Iris pigment epithelial cell (primary cell): ENCODE measurements around the gene PARP15.
"Not testable (repeated sequence)": the region's sequence is repeated elsewhere in the genome, so short reads cannot be mapped to it uniquely, and the experiment has no call there.

Experiments used
- DNase-seq: peaks from one replicate; pipeline ENCODE4 v3.0.0-alpha.2; 2011; ENCODE audit warnings: low read depth

The PARP15 gene

DNA sequence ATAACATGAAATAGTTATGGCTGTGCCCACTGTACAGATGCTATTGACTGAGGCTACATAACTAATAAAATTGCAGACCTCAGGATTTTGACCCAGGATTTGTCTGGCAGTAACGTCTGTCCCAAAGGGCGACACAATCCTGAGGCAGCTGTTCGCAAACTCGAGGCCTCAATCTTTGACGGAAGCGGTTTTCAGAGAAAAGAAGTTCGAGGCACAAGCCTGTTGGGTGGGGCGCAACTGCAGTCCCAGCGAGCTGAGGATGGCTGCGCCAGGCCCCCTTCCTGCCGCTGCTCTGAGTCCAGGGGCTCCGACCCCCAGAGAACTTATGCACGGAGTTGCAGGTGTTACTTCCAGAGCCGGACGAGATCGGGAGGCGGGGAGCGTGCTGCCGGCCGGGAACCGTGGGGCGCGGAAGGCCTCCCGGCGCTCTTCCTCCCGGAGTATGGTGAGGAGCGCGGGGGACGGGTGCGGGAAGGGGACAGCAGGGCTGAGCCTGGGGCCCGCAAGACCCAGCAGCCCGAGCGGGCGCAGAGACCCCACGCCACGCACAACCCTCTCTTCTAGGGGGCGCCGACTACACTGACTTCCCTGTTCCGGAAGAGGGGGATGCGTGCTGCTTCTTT is at the start of gene PARP15:
PARP15 (plus strand) TSS at position 242 of the 623 bp plus-strand sequence; CDS start at position 260, 18 bp downstream.
- DNase-seq: no peak

DNA sequence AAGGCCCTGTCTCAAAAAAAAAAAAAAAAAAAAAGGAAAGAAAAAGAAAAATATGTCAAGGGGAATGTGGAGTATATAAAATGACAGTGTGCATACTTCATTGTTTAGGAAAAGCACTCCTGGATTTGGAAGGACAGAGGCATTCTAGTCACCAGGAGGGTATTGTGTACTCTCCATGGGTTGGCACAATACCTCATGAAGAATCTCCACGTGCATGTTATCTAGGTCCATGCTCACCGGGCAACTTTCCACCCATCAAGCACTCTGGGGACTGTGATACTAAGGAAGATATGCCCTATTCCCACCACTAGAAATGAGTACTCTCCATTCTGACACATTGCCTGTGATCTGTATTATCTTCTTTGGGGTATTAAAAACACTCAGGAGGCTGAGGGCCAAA is 47.3 kb upstream of the PARP15 start:
- DNase-seq: no peak

DNA sequence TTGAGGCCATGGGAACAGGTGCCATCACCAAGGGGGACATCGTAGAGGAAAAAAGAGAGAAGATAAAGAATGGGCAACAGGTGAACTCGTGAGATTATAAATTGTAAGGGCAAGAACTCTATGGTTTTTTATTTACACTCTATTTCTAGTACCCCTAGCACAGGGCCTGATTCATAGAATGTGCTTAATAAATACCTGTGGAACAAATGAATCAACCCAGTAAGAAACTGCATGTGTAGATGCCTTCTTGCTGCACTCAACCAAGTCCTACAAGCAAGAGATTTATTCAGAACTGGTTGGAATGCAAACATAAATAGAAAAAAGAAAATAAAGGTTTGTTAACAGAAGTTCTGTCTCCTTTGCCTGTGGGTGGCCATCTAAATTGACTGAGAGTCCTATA is 44.0 kb upstream of the PARP15 start:
- peak; percentile 11 for DNase-seq

DNA sequence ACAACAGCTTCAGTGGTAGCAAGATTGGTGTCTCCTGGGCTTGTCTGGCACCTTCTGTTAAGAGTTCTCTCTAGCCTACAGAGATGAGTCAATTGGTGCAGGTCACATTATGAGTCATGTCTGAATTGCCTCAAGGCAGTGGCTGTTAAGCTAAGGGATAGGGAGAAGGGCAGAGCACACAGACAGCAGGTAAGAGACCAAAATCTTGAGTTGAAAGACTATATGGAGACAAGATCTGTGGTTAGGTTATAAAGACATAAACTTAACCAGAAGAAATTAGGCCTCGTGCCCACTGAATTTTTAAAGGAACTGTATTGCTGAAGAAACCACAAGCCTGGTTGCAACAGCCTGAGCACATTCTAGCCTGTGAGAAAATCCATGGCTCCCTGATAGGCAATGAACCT is 43.5 kb upstream of the PARP15 start:
- peak; percentile 91 for DNase-seq

DNA sequence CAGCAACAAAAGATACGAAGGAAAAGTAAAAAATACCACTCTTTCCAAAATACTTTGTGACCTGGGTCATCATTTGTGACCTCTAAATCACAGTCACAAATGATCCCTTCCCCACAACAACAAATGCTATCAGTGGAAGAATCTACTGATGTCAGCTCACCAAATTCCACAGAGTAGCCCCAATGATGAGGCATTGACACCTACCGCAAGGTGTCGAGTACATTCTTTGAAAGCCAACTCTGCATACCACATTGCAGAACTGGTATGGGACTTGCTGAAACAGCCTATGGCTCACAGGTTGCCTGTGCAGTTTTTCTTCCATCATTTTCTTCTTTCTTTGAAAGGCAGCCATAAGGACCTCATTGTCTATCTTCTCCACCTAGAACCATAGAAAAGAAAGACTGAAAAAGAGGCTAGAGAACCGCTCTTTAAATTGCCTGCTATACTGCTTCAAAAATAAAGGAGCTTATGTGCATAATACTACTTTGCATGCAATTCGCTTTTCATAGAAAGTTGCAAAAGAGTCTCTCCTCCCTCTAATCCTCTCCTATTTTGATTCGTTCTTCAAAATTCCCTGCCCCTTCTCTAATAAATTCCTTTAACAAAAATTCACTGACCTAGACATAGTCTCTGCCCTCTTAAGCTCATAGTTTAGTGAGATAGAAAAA is 41.4 kb upstream of the PARP15 start:
- DNase-seq: no peak

DNA sequence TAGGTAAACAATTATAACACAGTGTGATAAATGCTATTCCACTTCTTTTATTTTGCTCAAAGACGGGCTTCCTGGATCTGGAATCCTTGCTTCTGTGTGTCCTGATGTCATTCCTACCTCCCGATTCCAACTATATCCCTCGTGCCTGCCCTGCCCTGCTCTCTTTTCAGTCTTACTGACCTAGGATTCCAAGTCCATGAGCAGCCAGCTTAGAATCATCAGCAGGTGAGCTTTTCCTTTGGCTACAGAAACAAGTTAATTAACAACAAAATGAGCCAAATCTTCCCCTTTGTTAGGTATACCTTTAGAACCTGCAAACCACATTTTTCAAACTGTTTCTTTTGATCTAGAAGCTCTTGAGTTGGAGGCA is 40.8 kb upstream of the PARP15 start:
- DNase-seq: no peak

DNA sequence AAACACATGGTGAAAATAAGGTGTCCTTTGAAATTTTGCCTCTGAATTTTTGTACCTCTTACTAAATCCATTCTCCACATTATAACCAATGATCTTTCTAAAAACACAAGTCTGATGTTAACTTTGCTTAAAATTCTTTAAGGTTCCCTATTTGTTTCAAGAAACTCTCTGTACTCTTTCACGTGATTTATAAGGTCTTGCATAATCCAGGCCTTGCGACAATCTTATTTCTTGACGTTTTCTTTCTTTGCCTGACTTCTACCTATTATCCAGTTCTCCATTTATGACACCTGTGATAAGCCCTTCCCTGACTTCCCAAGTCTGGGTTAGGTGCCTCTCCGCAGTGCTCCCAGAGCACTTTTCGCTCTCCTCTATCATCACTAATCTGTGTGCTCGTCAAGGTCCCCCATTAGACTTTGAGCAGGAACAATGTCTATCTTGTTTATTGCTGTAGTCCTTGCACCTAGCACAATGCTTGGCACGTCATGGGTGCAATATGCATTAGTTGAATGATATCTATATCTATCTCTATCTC is 38.4 kb upstream of the PARP15 start:
- no peak for DNase-seq

DNA sequence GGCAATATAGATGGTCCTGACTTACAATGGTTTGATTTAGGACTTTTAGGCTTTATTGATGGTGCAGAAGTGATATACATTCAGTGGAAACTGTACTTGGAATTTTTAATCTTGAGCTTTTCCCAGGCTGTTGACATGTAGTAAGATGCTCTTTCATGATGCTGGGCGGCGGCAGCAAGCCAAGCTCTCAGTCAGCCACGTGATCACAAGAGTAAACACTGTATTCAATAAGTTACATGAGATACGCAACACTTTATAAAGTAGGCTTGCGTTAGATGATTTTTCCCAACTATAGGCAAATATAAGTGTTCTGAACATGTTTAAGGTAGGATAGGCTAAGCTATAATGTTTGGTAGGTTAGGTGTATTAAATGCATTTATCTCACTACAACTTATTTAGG is 31.3 kb upstream of the PARP15 start:
- no peak for DNase-seq

DNA sequence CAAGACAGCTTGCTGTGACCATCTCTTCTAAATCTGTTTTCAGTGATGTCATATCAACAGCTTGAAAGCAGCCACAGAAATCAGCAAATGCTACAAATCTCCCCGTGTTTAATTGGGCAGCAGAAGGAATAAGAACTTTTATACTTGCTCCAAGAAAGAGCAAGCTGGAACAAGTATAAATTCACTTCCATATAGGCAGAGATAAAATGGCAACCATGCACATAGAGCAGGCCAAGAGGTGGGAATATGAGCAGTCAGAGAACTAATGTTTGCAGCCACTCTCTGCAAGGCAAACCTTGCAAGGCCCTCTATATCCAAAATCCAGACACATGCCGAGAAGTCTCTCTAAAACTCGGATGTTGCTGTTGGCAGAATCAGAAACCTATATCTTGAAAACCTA is 29.4 kb upstream of the PARP15 start:
- no peak for DNase-seq

DNA sequence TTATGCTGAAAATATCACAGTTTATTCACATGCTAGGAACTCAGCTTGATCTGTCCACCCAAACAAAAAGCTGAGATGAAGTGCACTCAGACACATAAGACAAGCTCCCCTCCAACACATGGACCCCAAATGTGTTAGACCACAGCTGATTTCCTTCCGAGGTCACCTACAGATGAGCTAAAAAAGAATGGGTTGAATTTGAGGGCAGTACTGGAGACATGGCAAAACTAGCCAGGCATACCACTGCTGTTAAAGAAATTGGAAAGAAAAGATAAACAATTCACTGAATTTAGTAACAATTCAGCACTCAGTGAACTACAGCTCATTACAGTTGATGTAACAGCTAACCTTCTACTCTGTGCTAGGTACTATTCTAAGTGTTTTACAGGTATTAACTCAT is 28.8 kb upstream of the PARP15 start:
- no peak for DNase-seq

DNA sequence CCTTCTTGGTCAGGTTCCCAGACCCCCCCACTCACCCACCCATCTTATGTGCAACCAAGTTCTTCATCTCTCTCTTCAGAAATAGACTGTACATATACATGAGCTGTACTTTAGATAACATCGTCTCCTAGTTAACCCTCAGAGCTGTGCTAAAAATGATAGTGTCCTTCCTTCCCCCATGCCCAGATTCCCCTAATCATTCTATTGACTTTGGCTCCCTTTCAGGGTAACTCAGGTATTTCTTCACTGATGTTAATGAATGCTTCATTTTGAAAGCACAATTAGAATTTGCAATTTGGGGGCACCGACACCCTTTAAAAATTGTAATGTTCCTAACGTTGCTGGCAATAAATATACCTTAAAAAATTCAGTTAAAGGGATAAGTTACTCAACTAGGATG is 24.3 kb upstream of the PARP15 start:
- DNase-seq: no peak

DNA sequence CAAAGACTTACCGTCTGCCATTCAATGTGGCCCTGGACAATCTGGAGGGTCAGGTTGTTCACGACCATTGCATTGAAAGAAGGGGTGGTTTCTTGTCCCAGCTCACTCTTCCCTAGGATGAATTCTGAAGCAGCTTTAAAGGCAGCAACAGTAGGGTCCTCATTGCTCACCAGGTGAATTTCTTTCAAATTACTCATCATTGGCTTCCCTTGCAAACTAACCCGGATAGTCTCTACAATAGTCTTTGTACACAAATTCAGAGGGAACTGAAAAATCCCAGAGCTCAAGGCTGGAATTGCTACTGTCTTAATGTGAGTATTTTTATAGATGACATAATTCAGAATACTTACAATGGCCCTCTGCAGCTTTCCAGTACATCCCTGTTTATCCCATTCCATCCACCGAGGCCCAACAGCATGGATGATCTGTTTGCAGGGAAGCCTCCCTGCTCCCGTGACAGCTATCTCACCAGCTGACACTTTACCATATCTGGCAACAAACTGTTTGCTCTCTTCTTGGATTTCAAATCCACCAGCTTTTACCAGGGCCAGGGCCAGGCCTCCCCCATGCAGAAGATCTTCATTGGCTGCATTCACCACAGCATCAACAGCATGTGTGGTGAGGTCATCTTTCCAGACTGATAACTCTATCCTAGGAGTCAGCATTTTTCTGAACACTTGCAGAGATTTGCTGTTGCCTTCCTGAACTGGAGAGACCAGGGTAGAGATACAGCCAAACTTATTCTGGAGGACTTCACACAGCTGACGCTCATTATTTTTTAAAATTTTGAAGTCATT is 22.0 kb upstream of the PARP15 start:
- peak; percentile 53 for DNase-seq

DNA sequence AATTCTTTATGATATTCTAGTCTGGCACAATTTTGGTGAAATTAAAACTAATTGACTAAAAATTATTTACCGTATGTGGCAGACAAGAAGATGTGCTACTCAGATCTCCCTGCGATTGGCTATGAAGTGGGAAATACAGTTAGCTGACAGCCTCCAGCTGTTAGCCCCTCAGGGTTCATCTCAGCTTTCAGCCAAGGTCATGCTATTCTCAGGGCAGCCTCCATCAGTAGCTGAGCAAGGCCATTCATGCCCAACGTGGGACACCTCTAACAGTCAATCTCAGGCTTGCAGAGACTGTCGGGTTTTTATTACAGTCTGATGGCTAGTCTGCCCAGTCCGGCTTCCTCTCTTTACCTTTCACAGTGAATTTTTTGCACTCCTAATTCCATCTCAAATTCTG is 20.1 kb upstream of the PARP15 start:
- DNase-seq: no peak

DNA sequence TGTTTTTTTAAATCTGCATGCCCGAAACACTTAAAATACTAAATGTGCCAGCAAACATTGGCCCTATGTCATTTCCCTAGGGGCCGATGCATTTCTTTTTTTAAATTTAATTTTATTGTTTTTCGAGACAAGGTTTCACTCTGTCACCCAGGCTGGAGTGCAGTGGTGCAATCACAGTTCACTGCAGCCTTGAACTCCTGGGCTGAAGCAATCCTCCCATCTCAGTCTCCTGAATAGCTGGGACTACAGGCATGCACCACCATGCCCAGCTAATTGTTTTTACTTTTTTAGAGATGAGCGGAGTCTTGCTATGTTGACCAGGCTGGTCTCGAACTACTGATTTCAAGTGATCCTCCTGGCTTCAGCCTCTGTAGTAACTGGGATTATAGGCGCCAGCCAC is 18.8 kb upstream of the PARP15 start:
- DNase-seq: no peak

DNA sequence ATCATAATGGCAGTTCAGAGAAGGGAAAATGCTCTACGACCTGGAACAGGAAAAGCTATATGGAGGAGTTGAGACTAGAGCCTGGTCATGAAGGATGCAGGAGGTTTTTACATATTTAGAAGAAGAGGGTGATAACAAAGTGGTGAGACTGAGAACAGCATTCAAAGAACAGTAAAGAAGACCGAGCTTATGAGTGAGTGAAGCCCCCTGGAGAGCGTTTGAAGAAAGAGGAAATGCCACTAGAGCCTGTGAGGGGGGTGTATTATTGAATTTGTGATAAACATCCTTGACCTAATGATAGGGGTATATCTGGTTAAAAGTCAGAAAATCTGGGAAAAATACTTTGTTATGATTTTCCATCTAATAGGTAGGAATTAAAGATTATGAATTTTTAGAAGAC is 17.5 kb upstream of the PARP15 start:
- DNase-seq: no peak

DNA sequence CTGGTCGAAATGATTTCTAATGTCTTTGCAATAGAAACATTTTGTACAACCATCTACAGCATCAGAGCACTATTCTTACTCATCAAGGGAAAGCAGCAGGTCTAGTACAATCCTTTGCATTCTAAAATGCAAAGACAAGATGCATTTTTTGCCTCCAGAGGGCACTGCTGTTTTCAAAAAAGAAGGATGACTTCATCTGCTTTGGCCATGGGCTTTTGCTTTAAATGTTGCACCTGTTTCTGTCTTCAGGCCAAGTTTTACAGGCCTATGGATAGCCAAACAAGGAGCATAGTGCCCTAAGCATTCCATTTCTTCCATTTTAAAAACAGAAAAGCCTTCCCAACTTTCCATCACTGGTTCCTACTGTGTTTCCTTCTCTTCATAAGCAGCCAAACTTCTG is 16.8 kb upstream of the PARP15 start:
- DNase-seq: peak; percentile 70

DNA sequence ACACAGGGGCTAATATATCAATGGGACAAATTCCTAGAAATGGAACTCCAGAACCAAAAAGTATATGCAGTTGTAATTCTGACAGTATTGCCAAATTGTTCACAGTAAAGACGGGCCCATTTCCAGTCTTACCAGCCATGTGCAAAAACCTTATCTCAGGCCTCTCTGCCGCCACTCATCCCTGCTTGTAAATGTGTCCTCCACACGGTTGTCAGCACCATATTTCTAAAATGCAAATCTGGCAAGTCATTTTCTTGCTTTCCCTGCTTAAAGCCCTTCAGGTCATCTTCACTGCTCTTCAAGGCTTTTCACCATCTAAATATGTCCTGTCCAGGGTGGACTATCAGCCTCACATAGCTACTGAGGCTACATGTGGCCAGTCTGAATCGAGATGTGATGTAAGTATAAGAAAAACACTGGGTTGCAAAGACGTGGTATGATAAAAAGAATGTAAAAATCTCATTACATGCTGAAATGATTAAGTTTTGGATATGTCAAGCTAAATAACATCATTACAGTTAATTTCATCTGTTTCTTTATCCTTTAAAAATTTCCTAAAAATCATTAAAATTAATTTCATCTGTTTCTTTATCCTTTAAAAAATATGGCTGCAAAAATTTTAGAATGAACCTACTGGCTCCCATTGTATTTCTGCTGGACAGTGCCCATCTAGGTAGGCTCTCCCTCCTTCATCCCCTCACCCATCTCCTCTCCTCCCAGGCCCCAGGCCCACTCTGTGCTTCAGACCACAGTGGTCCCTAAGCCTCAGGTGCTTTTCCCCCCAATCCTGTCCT is 14.3 kb upstream of the PARP15 start:
- no peak for DNase-seq

DNA sequence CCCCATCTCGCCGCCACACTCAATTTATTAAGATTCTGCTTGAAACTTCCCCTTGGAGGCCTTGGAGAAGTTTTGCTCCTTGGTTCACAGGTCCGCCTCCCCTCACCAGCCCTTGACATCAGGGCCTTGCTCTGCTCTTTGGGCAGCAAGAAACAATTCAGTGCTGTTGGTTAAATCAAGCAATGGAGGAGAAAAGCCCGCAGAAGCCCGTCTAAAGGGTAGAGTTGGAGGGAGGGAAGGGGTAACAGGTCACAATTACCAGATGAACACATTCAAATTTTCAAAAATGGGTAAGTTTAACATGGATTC is 13.8 kb upstream of the PARP15 start:
- DNase-seq: no peak

DNA sequence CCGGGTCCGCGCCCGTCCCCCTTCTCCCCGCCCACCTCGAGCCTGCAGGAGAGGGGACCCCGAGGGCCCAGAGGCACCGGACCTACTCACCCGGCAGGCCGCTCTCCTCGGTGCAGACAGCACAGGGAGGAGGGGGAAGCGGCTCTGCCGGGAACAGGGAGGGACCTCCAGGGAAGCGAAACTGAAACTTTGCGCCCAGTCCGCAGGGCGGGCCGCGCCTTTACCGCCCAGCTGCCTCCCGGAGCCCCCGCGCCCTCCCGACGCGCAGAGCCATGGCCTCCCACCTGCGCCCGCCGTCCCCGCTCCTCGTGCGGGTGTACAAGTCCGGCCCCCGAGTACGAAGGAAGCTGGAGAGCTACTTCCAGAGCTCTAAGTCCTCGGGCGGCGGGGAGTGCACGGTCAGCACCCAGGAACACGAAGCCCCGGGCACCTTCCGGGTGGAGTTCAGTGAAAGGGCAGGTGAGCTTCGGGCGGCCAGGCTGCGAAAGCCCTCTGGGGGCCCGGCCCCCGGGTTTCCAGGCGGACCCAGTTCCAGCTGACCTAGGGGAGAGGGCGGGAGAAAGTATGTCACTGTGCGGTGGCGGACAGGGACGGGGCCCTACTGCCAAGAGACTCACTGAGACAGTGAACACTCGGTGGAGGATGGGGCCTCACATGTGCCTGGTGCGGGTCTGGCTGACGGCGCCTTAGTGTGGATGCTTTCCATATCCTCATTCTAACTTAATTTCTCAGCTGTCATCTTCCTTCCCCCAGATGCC is 13.1 kb upstream of the PARP15 start, which contains the start of the genes DTX3L and PARP9:
DTX3L (plus strand) TSS at position 184 of the 758 bp plus-strand sequence; CDS start at position 273, 89 bp downstream.
PARP9 (minus strand) TSS at position 146 of the 758 bp plus-strand sequence. CDS start 4,680 bp downstream, outside the sequence.
- peak; percentile 86 for DNase-seq

DNA sequence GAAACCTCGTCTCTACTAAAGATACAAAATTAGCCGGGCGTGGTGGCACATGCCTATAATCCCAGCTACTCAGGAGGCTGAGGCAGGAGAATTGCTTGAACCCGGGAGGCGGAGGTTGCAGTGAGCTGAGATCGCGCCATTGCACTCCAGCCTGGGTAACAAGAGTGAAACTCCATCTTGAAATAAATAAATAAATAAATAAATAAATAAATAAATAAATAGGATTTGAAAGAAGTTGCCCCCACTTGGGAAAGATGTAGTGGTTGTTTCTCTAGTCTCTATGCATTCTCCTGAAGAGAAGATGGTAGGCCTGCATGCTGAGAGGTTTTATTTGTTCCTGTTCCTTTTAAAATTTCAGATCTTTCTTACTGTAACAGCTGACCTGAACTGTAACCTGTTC is 9.3 kb upstream of the PARP15 start:
- DNase-seq: not testable (repeated sequence)

DNA sequence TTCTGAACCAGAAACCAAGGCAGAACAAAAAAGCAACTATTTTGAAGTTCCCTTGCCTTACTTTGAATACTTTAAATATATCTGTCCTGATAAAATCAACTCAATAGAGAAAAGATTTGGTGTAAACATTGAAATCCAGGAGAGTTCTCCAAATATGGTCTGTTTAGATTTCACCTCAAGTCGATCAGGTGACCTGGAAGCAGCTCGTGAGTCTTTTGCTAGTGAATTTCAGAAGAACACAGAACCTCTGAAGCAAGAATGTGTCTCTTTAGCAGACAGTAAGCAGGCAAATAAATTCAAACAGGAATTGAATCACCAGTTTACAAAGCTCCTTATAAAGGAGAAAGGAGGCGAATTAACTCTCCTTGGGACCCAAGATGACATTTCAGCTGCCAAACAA is 8.7 kb upstream of the PARP15 start:
- no peak for DNase-seq
